ENCODE results near the gene THOC2.
"Not testable (repeated sequence)": the region's sequence is repeated elsewhere in the genome, so short reads cannot be mapped to it uniquely, and the experiment has no call there.

DNA sequence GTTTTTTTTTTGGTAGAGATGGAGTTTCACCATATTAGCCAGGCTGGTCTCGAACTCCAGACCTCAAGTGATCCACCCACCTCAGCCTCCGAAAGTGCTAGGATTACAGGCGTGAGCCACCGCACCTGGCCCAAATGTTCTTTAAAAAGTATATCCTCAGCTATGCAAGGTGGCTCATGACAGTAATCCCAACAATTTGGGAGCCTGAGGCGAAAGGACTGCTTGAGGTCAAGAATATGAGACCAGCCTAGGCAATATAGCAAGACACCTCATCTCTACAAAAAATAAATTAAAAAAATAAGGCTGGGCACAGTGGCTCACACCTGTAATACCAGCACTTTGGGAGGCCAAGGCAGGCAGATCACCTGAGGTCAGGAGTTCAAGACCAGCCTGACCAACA, 21.7 kb downstream of the THOC2 start:
- TF ChIP-seq, protein P1, sequence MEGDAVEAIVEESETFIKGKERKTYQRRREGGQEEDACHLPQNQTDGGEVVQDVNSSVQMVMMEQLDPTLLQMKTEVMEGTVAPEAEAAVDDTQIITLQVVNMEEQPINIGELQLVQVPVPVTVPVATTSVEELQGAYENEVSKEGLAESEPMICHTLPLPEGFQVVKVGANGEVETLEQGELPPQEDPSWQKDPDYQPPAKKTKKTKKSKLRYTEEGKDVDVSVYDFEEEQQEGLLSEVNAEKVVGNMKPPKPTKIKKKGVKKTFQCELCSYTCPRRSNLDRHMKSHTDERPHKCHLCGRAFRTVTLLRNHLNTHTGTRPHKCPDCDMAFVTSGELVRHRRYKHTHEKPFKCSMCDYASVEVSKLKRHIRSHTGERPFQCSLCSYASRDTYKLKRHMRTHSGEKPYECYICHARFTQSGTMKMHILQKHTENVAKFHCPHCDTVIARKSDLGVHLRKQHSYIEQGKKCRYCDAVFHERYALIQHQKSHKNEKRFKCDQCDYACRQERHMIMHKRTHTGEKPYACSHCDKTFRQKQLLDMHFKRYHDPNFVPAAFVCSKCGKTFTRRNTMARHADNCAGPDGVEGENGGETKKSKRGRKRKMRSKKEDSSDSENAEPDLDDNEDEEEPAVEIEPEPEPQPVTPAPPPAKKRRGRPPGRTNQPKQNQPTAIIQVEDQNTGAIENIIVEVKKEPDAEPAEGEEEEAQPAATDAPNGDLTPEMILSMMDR (IDR thresholded peaks at IDR 0.05), result not testable (repeated sequence)
- not testable (repeated sequence) for TF ChIP-seq POLR2A (IDR thresholded peaks at IDR 0.05)
